DND-41 (cell line): ENCODE results near the gene EXOC3.

ENCODE experiments used
- EZH2 ChIP-seq: IDR thresholded peaks from 3 replicates; pipeline ENCODE4 v1.6.1; 2012; ENCODE audit warnings: borderline replicate concordance, low read depth, mild to moderate bottlenecking, moderate library complexity, low read length, inconsistent platforms; ENCODE audit not compliant: severe bottlenecking
- TF ChIP-seq, protein P1 (sequence below): IDR thresholded peaks from 2 replicates; pipeline ENCODE4 v1.5.1; 2012; ENCODE audit warnings: borderline replicate concordance, low read length, moderate library complexity, mild to moderate bottlenecking; ENCODE audit not compliant: poor library complexity, severe bottlenecking; ENCODE audit errors: extremely low read depth

DNA sequence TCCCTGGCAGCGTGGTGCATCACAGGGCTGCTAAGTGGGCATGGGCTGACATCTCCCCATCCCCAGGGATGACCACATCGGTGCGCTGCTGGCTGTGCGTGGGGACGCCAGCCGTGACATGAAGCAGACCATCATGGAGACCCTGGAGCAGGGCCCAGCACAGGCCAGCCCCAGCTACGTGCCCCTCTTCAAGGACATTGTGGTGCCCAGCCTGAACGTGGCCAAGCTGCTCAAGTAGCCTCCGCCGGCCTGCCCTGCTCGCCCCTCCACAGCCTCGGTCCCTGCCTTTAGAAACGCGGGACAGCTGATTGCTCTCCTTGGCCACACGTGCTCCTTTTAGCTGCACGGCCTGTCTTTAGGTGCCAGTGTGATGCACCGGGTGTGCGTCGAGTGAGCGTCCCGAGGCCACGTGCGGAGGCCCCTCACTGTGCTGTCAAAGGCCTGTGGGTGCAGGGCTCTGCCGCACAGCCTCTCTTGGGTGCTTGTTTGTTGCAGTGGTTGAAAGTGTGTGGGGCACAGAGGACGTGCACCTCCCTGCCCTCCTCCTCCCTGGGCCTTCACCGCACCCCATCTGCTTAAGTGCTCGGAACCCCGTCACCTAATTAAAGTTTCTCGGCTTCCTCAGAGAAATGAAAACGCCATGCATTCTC lies 23.8 kb downstream of the EXOC3 start:
- TF ChIP-seq, protein P1, sequence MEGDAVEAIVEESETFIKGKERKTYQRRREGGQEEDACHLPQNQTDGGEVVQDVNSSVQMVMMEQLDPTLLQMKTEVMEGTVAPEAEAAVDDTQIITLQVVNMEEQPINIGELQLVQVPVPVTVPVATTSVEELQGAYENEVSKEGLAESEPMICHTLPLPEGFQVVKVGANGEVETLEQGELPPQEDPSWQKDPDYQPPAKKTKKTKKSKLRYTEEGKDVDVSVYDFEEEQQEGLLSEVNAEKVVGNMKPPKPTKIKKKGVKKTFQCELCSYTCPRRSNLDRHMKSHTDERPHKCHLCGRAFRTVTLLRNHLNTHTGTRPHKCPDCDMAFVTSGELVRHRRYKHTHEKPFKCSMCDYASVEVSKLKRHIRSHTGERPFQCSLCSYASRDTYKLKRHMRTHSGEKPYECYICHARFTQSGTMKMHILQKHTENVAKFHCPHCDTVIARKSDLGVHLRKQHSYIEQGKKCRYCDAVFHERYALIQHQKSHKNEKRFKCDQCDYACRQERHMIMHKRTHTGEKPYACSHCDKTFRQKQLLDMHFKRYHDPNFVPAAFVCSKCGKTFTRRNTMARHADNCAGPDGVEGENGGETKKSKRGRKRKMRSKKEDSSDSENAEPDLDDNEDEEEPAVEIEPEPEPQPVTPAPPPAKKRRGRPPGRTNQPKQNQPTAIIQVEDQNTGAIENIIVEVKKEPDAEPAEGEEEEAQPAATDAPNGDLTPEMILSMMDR, result no peak
- no peak for TF ChIP-seq EZH2
